Stimulated activated naive CD8-positive, alpha-beta T cell treated with anti-CD3 and anti-CD28 coated beads, Interleukin-15, amount 100 ng/mL, for 72 hours (primary cell): ENCODE measurements around the gene BEX3.
"Not testable (repeated sequence)": the region's sequence is repeated elsewhere in the genome, so short reads cannot be mapped to it uniquely, and the experiment has no call there.

ENCODE experiments used
- ATAC-seq: fragments of 150-1000 bp; cut with Tn5 transposase; 2 replicates; pipeline ENCODE4 v1.10.0; 2021; ENCODE audit warnings: mild to moderate bottlenecking, moderate library complexity
- DNase-seq, 2 donors: peaks; one replicate each; pipeline ENCODE4 v3.0.0; 2021 to 2022
- H3K27ac Mint-ChIP-seq, 2 donors: one replicate each; pipeline ENCODE4 v1.8.0; 2022; ENCODE audit warnings: mild to moderate bottlenecking in 2 of 2, mixed read lengths in 2 of 2, moderate library complexity in 2 of 2
- H3K27me3 Mint-ChIP-seq: one replicate; pipeline ENCODE4 v1.8.0; 2022; ENCODE audit warnings: mixed read lengths
- H3K4me1 Mint-ChIP-seq: one replicate; pipeline ENCODE4 v1.8.0; 2022; ENCODE audit warnings: mild to moderate bottlenecking, mixed read lengths
- H3K4me3 Mint-ChIP-seq, 2 donors: one replicate each; pipeline ENCODE4 v1.8.0; 2022; ENCODE audit warnings: mild to moderate bottlenecking in 2 of 2, mixed read lengths in 2 of 2, moderate library complexity in 1 of 2
- H3K9me3 Mint-ChIP-seq, 2 donors: one replicate each; pipeline ENCODE4 v1.8.0; 2022; ENCODE audit warnings: mixed read lengths in 2 of 2

BEX3 gene

DNA sequence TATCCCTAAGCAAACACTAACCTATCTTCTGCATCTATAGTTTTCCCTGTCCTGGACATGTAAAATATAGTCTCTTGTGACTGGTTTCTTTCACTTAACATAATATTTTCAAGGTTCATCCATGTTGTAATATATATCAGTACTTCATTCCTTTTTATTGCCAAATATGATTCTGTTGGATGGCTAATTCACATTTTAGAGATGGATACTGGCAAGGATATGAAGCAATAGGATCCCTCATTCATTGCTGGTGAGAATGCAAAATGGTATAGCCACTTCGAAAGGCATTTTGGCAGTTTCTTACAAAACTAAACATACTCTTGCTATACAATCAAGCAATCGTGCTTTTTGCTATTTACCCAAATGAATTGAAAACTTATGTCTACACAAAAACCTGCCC, 13.3 kb upstream of the BEX3 start:
- H3K9me3 Mint-ChIP-seq = no peaks in the 10 kb centered on the region
- no peak for ATAC-seq
- H3K4me3 Mint-ChIP-seq = no peak overlapping the region
- DNase-seq = no peak
- H3K27ac Mint-ChIP-seq = no peak overlapping the region
- no peaks in the 10 kb centered on the region for H3K27me3 Mint-ChIP-seq
- H3K4me1 Mint-ChIP-seq = no peaks in the 10 kb centered on the region

DNA sequence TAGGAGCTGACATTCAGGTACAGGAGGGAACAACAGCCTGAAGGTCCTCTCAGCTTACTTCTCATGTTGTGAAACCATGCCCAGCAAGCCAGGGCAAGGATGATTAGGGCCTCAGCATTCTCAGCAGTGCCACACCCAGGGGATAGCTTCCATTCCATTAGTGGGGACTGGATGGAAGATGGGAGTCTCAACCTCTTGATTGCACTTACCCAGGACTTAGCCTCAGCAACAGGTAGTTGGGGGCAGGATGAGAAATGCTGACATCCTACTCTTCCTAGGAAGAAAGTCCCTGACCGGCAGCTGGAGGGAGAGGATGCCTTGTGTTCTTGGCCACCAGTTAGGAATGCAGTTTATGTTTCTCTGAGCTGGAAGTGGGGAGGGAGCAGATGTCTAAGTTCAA, 8.8 kb upstream of the BEX3 start:
- Mint-ChIP-seq H3K4me3 (no peak overlapping the region), H3K4me1 (no peaks in the 10 kb centered on the region), H3K27me3 (peaks cover 7% of the 10 kb centered on the region), H3K9me3 (no peaks in the 10 kb centered on the region), H3K27ac (no peak overlapping the region)
- ATAC-seq (no peak), DNase-seq (no peak)

DNA sequence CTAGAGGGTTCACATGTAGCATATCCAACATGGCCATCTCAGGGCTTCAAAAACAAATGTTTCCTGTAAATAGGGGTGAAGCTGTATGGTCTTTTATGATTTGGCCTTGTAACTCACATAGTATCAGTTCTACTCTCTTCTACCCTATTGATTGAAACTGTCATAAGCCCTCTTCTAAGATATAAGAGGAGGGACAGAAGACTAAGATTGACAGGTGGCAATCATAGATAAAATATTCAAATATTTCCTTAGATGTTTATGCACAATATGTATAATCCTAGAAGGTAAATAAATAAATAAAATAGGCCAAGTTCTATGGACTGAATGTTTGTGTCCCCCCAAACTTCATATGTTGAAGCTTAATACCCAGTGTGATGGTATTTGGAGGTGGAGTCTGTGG, 6.9 kb upstream of the BEX3 start:
- Mint-ChIP-seq H3K27me3 (peaks cover 7% of the 10 kb centered on the region), H3K27ac (no peak overlapping the region), H3K4me3 (no peak overlapping the region), H3K4me1 (no peaks in the 10 kb centered on the region), H3K9me3 (no peaks in the 10 kb centered on the region)
- no peak for DNase-seq
- no peak for ATAC-seq

DNA sequence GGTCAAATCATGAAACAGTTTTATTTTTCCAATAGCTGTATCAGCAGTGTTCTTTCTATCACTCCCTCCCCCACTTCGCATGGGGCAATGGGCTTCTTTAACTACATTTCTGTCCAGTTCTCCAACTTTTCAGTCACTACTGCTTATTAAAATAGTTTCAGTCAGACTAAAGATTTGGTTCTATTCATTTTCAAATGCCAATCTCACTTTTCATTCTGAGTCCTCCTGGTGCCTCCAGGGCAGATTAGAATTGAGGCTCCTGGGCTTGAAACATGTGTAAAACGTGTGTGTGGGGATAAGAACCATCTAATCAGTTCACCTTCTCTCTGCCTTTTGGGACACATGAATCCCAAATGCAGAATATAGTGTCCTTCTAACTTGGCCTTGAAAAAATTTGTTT, 3.5 kb upstream of the BEX3 start:
- peaks cover 7% of the 10 kb centered on the region for H3K27me3 Mint-ChIP-seq
- DNase-seq (no peak), ATAC-seq (no peak)
- H3K4me3 Mint-ChIP-seq = no peak overlapping the region
- H3K9me3 Mint-ChIP-seq = no peaks in the 10 kb centered on the region
- no peak overlapping the region for H3K27ac Mint-ChIP-seq
- peaks cover 13% of the 10 kb centered on the region for H3K4me1 Mint-ChIP-seq

DNA sequence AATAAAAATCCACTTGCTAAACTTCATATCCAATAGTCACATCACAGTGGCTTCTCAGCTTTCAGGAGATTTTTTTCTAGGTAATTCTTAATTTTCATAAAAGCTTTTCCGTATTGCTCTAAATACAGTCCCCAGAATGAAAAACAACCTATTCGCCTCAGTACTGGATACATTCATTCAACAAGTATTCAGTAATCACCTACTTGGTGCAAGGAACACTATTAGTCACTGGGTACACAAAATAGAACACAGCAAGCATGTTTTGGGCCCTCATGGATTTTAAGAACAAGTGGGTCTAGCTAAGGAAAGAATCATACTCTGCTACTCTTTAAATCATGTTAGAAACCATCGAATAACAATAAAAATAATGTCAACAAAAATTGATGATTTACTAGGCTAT, 2.8 kb upstream of the BEX3 start:
- H3K4me1 Mint-ChIP-seq = peaks cover 14% of the 10 kb centered on the region
- no peak overlapping the region for H3K27ac Mint-ChIP-seq
- no peak overlapping the region for H3K4me3 Mint-ChIP-seq
- H3K27me3 Mint-ChIP-seq = peaks cover 6% of the 10 kb centered on the region
- DNase-seq (no peak), ATAC-seq (no peak)
- H3K9me3 Mint-ChIP-seq = no peaks in the 10 kb centered on the region

DNA sequence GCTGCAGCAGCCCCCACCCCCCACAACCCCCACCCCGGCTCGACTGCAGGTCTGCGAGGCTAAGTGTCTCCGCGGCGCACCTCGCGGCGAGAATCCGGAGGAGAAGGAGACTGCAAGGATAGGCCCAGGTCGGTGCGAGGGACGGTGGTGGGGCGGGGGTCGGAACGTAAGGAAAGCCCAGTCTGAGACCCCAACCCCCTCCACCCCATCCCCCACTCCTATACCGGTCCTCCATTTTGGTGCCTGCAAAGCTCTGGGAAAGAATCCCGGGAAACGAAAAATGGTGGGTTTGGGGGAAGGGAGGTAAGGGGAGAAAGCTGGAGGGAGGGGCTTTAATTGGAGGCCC, 614 bp downstream of the BEX3 start:
- Mint-ChIP-seq H3K27me3 (no peaks in the 10 kb centered on the region), H3K4me3 (peak overlapping the region; percentile 77 to 83), H3K27ac (peak overlapping the region in 1 of 2 donors; percentile 43), H3K9me3 (no peaks in the 10 kb centered on the region), H3K4me1 (peaks cover 14% of the 10 kb centered on the region)
- DNase-seq (no peak), ATAC-seq (peak; percentile 65)

DNA sequence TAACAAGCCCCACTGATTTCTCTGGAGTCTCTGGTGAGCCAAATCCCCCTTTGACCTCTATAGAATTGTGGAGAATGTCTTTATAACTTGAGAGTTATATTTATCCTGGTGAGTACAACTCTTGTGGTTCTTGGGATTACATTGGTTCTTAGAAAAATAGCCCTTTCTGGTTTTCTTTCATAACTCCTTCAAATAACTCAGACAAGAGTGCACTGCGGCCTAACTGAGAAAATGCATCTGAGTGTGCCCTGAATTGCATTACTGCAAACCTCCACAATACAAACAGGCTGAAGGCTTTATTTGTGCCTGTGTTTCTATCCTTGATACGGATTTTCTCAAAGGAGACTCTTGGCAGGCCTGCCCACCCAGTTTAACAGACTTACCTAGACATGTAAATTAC, 2.7 kb downstream of the BEX3 start:
- Mint-ChIP-seq H3K4me3 (no peak overlapping the region), H3K27ac (no peak overlapping the region), H3K27me3 (no peaks in the 10 kb centered on the region), H3K4me1 (peaks cover 14% of the 10 kb centered on the region), H3K9me3 (no peaks in the 10 kb centered on the region)
- ATAC-seq (no peak), DNase-seq (no peak)

DNA sequence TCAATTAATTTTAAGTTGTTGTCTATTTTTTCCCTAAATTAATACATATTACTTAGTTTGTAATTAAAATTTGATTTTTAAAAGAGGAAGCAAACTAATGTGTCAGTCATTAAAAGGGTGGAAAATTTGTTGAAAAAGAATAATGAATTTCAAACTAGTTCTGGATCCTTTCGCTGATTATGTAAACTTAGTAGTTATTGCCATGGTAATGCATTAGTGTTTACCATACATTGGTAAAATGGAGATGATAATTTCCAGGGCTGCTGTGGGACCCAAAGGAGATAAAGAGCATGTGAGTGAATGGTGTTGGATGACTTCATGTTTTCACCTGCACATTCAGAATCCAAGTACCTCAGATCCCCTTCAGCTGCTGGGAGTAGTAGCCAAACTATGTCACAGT, 6.5 kb downstream of the BEX3 start:
- no peak overlapping the region for H3K27ac Mint-ChIP-seq
- no peak for ATAC-seq
- no peaks in the 10 kb centered on the region for H3K27me3 Mint-ChIP-seq
- H3K9me3 Mint-ChIP-seq = no peaks in the 10 kb centered on the region
- no peak overlapping the region for H3K4me3 Mint-ChIP-seq
- DNase-seq = no peak
- H3K4me1 Mint-ChIP-seq = peaks cover under 1% of the 10 kb centered on the region

DNA sequence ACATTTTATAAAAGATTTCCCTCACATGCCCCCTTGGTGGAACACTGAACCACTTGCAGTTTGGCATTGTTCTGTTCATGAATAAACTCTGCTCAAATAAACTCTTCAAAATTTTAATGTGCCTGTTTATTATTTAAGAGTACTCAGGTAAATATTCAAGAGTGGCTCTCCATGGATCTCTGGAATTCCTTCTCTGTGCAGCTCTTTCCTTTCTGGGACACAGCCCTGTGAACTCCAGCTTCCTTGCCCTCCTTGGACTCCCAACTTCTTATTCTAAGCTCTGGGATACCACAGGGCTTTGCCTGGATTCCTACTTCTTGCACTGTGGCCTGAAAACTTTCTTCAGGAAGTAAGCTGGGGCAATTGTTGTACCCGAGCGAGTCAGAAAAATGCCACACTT, 8.3 kb downstream of the BEX3 start:
- Mint-ChIP-seq H3K4me1 (no peaks in the 10 kb centered on the region), H3K9me3 (no peaks in the 10 kb centered on the region), H3K27ac (no peak overlapping the region), H3K27me3 (peaks cover 10% of the 10 kb centered on the region), H3K4me3 (no peak overlapping the region)
- no peak for ATAC-seq
- no peak for DNase-seq

DNA sequence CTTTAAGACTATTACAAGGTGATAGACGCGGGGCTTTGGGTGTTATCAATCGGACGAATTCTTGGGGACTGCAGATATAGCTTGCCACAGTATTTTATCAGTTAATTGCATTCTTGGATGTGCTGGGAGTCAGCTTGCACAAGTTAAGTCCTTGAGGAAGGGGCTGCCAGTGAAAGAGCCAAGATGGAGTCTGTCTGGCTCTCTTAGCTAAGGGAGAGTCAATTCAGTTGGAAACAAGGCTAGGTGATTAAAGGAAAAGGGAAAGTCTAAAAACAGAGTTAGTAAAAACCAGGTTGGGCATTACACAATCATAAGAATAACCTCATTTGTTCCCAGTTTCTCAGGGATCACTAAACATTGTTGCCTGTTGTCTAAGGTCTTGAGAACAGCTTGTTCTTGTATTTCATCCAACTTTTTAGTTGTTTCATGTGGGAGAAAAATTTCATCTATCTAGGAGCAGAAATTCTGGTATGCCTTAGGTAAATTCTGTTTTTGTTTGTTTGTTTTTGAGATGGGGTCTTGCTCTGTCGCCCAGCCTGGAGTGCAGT, 9.0 kb downstream of the BEX3 start:
- H3K4me3 Mint-ChIP-seq, H3K27ac Mint-ChIP-seq, H3K4me1 Mint-ChIP-seq, ATAC-seq, H3K9me3 Mint-ChIP-seq, DNase-seq: not testable (repeated sequence)
- peaks cover 17% of the 10 kb centered on the region for H3K27me3 Mint-ChIP-seq

DNA sequence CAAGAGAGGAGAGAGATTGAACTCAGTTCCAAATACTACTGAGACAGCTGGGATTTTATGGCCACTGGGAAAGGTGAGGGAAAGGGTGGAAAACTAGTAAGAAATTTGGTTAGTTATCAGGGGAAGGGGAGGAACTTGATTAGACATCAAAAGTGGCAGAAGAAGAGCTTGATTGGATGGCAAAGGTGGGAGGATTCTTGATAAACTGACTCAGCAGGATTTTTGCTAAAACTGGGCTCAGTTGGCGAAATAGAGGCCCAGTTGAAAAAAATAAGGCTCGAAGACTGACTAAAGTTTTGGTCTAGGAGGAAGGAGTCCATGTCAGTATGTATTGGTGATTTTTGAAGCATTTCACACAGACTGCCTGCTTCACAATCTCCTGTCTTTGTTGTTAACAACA, 10.0 kb downstream of the BEX3 start:
- ATAC-seq = no peak
- Mint-ChIP-seq H3K9me3 (no peaks in the 10 kb centered on the region), H3K4me3 (no peak overlapping the region)

DNA sequence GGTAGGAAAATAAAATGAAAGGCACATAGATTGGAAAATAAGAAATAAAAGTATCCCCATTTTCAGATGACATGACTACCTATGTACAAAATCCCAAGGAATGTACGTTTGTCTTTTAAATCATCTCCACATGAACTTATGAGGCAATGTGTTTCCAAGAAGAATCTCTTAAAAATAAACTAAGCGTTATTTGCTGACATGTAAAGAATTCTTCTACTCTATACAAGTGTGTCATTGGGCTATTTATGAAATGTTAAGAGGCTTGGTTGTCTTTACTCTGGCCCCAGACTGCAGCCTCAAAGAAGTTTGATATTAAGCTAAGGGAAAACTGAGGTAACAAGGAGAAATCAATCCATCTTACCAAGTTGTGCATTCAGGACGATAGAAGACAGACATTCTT, 17.1 kb downstream of the BEX3 start:
- Mint-ChIP-seq H3K27ac (no peak overlapping the region), H3K4me3 (no peak overlapping the region), H3K9me3 (no peaks in the 10 kb centered on the region), H3K27me3 (peaks cover 19% of the 10 kb centered on the region), H3K4me1 (no peaks in the 10 kb centered on the region)
- DNase-seq = no peak
- no peak for ATAC-seq

More for the DNA sequence above, 10.0 kb downstream of the BEX3 start:
- peaks cover 19% of the 10 kb centered on the region for H3K27me3 Mint-ChIP-seq
- DNase-seq = no peak
- no peak overlapping the region for H3K27ac Mint-ChIP-seq
- H3K4me1 Mint-ChIP-seq = no peaks in the 10 kb centered on the region

DNA sequence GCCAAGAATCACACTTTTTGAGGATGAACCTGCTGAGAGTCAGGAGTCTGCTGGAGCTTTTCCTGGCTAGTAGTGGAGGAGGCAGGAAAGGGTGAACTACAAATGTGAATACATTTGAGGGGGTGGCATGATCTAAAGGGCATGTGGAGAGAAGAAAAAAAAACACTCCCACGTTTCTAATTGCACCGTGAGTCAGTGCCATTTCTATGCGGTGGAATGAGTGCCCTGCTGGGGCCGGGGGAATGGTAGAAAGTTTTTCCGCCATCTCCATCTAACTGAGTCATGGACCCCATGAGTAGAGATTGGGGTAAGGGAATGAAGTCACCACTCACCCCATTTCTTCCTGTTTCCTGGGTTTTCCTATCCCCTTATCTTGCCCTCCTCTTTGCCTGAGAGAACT, 19.8 kb downstream of the BEX3 start:
- Mint-ChIP-seq H3K4me1 (no peaks in the 10 kb centered on the region), H3K9me3 (no peaks in the 10 kb centered on the region), H3K27ac (no peak overlapping the region), H3K27me3 (no peaks in the 10 kb centered on the region), H3K4me3 (no peak overlapping the region)
- ATAC-seq (no peak), DNase-seq (no peak)

DNA sequence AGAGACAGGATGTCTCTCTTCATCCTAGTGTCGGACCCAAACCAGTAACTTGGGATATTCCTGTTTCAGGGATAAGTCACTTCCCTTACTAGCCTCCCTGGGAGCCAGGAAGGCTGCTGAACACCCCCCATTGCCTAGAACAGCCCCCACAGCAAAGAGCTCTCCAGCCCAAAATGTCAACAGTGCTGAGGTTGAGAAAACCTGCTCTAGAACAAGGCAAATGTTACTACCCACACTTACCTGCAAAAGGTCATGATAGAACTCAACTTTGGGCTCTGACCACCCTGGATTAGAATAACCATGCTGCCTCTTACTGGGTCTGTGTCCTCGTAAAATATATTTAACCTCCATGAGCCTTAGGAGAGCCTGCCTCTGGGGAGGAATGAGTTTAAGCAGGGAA, 20.3 kb downstream of the BEX3 start:
- no peaks in the 10 kb centered on the region for H3K27me3 Mint-ChIP-seq
- no peak for DNase-seq
- no peak overlapping the region for H3K27ac Mint-ChIP-seq
- no peaks in the 10 kb centered on the region for H3K9me3 Mint-ChIP-seq
- no peak overlapping the region for H3K4me3 Mint-ChIP-seq
- H3K4me1 Mint-ChIP-seq = no peaks in the 10 kb centered on the region
- no peak for ATAC-seq

DNA sequence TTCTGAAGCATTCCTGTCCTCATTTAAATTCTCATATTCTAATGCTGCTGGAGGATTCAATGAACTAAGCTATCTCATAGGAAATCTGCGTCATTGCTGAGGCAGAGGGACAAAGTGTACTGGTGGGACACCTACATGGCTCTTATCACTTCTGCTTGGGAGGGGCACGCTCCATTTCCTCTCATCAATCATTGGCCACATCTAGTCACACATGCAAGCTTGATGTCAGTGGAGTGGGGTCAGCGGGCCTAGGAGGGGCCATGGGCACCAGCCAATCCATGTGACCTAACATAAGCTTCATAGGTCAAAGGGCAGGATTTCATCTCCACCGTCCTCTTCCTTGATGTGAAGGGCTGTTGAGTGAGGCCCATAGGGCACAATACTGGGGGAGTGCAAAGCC, 21.4 kb downstream of the BEX3 start:
- Mint-ChIP-seq H3K4me3 (no peak overlapping the region), H3K9me3 (no peaks in the 10 kb centered on the region), H3K27ac (no peak overlapping the region), H3K27me3 (no peaks in the 10 kb centered on the region), H3K4me1 (no peaks in the 10 kb centered on the region)
- ATAC-seq = no peak
- DNase-seq = no peak

DNA sequence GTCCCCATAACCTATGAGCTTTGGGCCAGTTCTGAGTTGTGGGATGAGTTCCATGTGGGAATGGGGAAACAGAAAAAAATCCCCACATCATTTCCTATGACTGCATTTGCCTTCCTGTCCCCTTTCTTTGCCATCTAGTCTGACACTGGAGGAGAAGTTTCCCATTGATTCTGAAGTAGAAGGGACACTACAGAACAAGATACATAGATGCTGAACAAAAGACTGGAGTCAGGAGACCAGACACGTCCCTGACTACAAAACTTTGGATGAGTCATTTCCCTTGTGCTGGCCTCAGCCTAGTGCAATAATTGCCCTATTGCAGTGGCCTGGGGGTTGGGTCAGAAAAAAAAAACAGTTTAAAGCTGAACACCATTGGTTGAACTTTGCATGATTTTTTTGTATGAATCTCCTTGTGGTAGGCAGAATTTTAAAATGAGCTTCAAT, 22.1 kb downstream of the BEX3 start:
- DNase-seq (peak in 1 of 2 donors; percentile 17), ATAC-seq (peak; percentile 73)
- H3K4me1 Mint-ChIP-seq = no peaks in the 10 kb centered on the region
- H3K27me3 Mint-ChIP-seq = no peaks in the 10 kb centered on the region
- no peaks in the 10 kb centered on the region for H3K9me3 Mint-ChIP-seq
- no peak overlapping the region for H3K27ac Mint-ChIP-seq
- no peak overlapping the region for H3K4me3 Mint-ChIP-seq

DNA sequence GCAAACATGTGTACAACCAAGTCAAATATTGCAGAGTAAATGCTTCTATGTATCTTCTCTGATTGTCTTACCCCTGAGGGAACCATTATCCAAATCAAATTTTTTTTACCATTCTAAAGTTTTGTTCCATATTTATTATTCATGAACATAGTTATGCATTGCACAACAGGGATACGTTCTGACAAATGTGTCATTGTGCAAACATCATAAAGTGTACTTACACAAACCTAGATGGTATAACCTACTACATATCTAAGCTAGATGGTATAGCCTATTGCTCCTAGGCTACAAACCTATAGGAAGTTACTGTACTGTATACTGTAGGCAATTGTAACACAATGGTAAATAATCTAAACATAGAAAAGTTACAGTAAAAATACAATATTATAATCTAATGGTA, 23.4 kb downstream of the BEX3 start:
- Mint-ChIP-seq H3K4me3 (no peak overlapping the region), H3K9me3 (no peaks in the 10 kb centered on the region), H3K27ac (no peak overlapping the region), H3K4me1 (peaks cover 6% of the 10 kb centered on the region), H3K27me3 (no peaks in the 10 kb centered on the region)
- DNase-seq = no peak
- ATAC-seq = no peak
